ENCODE results near the gene MSANTD7. TPM values are rescaled to one million over a fixed set of nuclear protein-coding genes. Genes with fewer than 3 reads are reported as not detected.
A peak's percentile ranks its signal among the peaks of the same experiment; 100 is the strongest.

The MSANTD7 gene
- total RNA-seq, 1 donor from 2014 or later = 13.7 TPM

DNA sequence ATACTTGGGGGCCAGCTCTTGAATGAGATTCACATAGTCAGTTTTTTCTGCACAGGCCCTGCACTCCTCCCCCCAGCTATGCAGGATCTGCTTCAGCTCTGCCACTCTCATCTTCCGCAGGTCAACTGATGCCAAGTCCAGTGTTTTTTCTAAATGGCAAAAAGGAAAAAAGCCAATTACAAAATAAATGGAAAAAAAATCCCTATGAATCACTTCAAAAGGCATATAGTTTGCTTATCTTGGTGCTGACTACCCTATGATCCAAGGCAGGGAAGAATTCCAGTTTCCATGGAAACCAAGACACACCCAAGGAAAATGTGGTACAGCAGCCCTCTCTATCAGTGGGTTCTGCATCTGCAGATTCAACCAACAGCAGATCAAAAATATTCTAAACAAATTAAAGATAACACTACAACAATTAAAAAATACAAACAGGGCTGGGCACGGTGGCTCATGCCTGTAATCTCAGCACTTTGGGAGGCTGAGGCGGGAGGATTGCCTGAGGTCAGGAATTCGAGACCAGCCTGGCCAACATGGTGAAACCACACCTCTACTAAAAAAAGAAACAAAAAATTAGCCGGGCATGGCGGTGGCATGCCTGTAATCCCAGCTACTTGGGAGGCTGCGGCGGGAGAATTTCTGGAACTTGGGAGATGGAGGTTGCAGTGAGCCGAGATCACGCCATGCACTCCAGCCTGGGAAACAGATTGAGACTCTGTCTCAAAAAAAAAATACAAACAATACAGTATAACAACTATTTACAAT, 17.9 kb upstream of the MSANTD7 start:
- no peak for TF ChIP-seq CTCF (IDR thresholded peaks at IDR 0.05; ENCODE audit: partially characterized antibody, unreplicated experiment)
- Mint-ChIP-seq H3K27ac (ENCODE audit: unreplicated experiment) (no peak overlapping the region), H3K9me3 (ENCODE audit: unreplicated experiment) (no peaks in the 10 kb centered on the region), H3K27me3 (ENCODE audit: unreplicated experiment) (peaks cover 2% of the 10 kb centered on the region), H3K4me3 (ENCODE audit: unreplicated experiment) (no peak overlapping the region), H3K4me1 (ENCODE audit: low read depth, unreplicated experiment) (peaks cover 1% of the 10 kb centered on the region), H3K36me3 (ENCODE audit: unreplicated experiment) (no peaks in the 10 kb centered on the region)
- DNase-seq = no peak

DNA sequence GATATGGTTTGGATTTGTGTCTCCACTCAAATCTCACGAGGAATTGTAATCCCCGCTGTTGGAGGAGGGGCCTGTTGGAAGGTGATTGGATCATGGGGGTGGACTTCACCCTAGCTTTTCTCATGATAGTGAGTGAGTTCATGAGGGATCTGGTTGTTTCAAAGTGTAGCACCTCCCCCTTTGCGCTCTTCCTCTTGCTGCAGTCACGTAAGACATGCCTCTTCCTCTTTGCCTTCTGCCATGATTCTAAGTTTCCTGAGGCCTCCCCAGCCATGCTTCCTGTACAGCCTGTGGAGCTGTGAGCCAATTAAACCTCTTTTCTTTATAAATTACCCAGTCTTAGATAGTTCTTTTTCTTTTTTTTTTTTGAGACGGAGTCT, 17.3 kb upstream of the MSANTD7 start:
- Mint-ChIP-seq H3K4me1 (ENCODE audit: low read depth, unreplicated experiment) (peaks cover 1% of the 10 kb centered on the region), H3K9me3 (ENCODE audit: unreplicated experiment) (no peaks in the 10 kb centered on the region), H3K4me3 (ENCODE audit: unreplicated experiment) (no peak overlapping the region), H3K27ac (ENCODE audit: unreplicated experiment) (no peak overlapping the region), H3K27me3 (ENCODE audit: unreplicated experiment) (peaks cover 2% of the 10 kb centered on the region), H3K36me3 (ENCODE audit: unreplicated experiment) (no peaks in the 10 kb centered on the region)
- no peak for TF ChIP-seq CTCF (IDR thresholded peaks at IDR 0.05; ENCODE audit: partially characterized antibody, unreplicated experiment)
- DNase-seq = no peak

- no peak for TF ChIP-seq CTCF (IDR thresholded peaks at IDR 0.05; ENCODE audit: partially characterized antibody, unreplicated experiment)
- no peak overlapping the region for H3K4me3 Mint-ChIP-seq (ENCODE audit: unreplicated experiment)
- H3K27me3 Mint-ChIP-seq (ENCODE audit: unreplicated experiment) = peaks cover 2% of the 10 kb centered on the region
- H3K4me1 Mint-ChIP-seq (ENCODE audit: low read depth, unreplicated experiment) = peaks cover 1% of the 10 kb centered on the region
- H3K36me3 Mint-ChIP-seq (ENCODE audit: unreplicated experiment) = no peaks in the 10 kb centered on the region
- no peak for DNase-seq
- H3K9me3 Mint-ChIP-seq (ENCODE audit: unreplicated experiment) = peaks cover 1% of the 10 kb centered on the region
- no peak overlapping the region for H3K27ac Mint-ChIP-seq (ENCODE audit: unreplicated experiment)
These were observed 16.3 kb upstream of the MSANTD7 start for GRCh38 chr10:14821635-14822375.

- Mint-ChIP-seq H3K4me3 (ENCODE audit: unreplicated experiment) (no peak overlapping the region), H3K27me3 (ENCODE audit: unreplicated experiment) (no peaks in the 10 kb centered on the region), H3K27ac (ENCODE audit: unreplicated experiment) (no peak overlapping the region), H3K36me3 (ENCODE audit: unreplicated experiment) (no peaks in the 10 kb centered on the region), H3K4me1 (ENCODE audit: low read depth, unreplicated experiment) (peaks cover 1% of the 10 kb centered on the region), H3K9me3 (ENCODE audit: unreplicated experiment) (peaks cover 1% of the 10 kb centered on the region)
- peak; percentile 23 for DNase-seq
- TF ChIP-seq CTCF (IDR thresholded peaks at IDR 0.05; ENCODE audit: partially characterized antibody, unreplicated experiment) = peak; percentile 36
These were observed 15.0 kb upstream of the MSANTD7 start for GRCh38 chr10:14822879-14823755.

Measured in glutamatergic neuron (in vitro differentiated cells).